Measurements from ENCODE around the gene FCRL5. TPM values are rescaled to one million over a fixed set of nuclear protein-coding genes. Genes with fewer than 3 reads are reported as not detected.

The FCRL5 gene
- total and polyA plus RNA-seq, 7 donors, result 0.01 to 0.46 (median 0.07) TPM; not detected in 2

- 67 to 83% (median 73%) methylated on average over 3 of the region's 3 CpGs for WGBS, 3 donors
- Histone ChIP-seq H3K27me3 (ENCODE audit: insufficient read depth in 3 of 3, low read length in 2 of 3) (peaks cover 0 to 2% (median 0%) of the 10 kb centered on the region in 3 donors), H3K9me3 (no peaks in the 10 kb centered on the region), H3K4me1 (no peaks in the 10 kb centered on the region), H3K36me3 (ENCODE audit: insufficient read depth in 1 of 2, low read depth in 1 of 2) (no peaks in the 10 kb centered on the region), H3K27ac (no peak overlapping the region), H3K4me3 (no peak overlapping the region)
- no peak for ATAC-seq
- no peak for TF ChIP-seq CTCF (IDR thresholded peaks at IDR 0.05)
- intact Hi-C loops (cut with DNase I), result loop anchor here (5.0 to 10.0 kb wide), 2 partner anchors 118 to 330 kb away; no protein-coding TSS in a partner anchor
- no peak for DNase-seq
Measured at GRCh38 chr1:157495285-157495684, 57.0 kb downstream of the FCRL5 start.

DNA sequence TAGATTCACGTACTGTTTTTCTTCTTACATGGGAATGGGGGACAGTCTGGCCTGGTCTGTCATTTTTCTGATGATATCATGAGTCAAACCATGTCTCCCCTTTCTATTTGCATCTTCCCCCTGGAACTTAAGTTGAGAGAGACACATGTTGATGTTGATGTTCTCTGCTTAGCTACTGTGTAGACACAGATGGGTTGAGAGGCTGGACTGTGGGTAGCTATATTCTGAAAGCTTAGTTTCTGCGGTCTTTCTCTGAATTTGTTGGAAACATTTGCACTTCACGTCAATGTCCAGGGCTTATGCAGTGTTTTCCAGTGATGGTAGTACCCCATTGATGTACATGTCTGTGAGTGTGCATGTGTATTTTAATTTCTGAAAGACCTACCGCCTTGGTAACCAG, 58.2 kb downstream of the FCRL5 start:
- H3K27me3 ChIP-seq (ENCODE audit: insufficient read depth in 3 of 3, low read length in 2 of 3), result no peaks in the 10 kb centered on the region
- no peak overlapping the region for H3K4me3 ChIP-seq
- WGBS, 3 donors, result 62 to 75% (median 73%) methylated on average over 4 of the region's 4 CpGs
- no peaks in the 10 kb centered on the region for H3K36me3 ChIP-seq (ENCODE audit: insufficient read depth in 1 of 2, low read depth in 1 of 2)
- intact Hi-C loops (cut with DNase I), result loop anchor here in 1 of 2 donors (10.0 kb wide), 1 partner anchor 329 kb away; no protein-coding TSS in a partner anchor
- no peaks in the 10 kb centered on the region for H3K4me1 ChIP-seq
- no peak for ATAC-seq
- DNase-seq, result no peak
- H3K9me3 ChIP-seq, result no peaks in the 10 kb centered on the region
- H3K27ac ChIP-seq, result no peak overlapping the region
- no peak for TF ChIP-seq CTCF (IDR thresholded peaks at IDR 0.05)

GRCh38 chr1:157490467-157491165, 61.7 kb downstream of the FCRL5 start:
- Histone ChIP-seq H3K4me3 (no peak overlapping the region), H3K36me3 (ENCODE audit: insufficient read depth in 1 of 2, low read depth in 1 of 2) (no peaks in the 10 kb centered on the region), H3K27me3 (ENCODE audit: insufficient read depth in 3 of 3, low read length in 2 of 3) (no peaks in the 10 kb centered on the region), H3K27ac (no peak overlapping the region), H3K9me3 (no peaks in the 10 kb centered on the region), H3K4me1 (no peaks in the 10 kb centered on the region)
- ATAC-seq (peak in 1 of 4 donors; percentile 19), DNase-seq (peak; percentile 35 to 59)
- intact Hi-C loops (cut with DNase I), result loop anchor here in 1 of 2 donors (2.0 to 10.0 kb wide), 2 partner anchors 122 to 326 kb away; no protein-coding TSS in a partner anchor
- TF ChIP-seq CTCF (IDR thresholded peaks at IDR 0.05), result peak; percentile 36
- WGBS, 3 donors, result 25 to 31% (median 28%) methylated on average over 14 of the region's 14 CpGs

DNA sequence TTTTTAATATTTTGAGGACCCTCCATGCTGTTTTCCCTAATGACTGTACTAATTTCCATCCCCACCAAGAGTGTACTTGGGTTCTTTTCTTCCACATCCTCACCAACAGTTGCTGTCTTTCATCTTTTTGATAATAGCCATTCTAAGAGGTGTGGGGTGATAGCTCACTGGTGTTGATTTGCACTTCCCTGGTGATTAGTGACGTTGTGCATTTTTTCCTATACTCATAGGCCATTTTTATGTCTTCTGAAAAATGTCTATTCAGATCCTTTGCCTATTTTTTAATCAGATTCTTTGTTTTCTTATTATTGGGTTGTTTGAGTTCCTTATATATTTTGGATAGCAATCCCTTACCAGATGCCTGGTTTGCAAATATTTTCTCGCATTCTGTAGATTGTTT, 64.2 kb downstream of the FCRL5 start:
- WGBS, 3 donors, result 76 to 91% (median 87%) methylated on average over 2 of the region's 2 CpGs

More for the DNA sequence above, 64.2 kb downstream of the FCRL5 start:
- no peaks in the 10 kb centered on the region for H3K4me1 ChIP-seq
- DNase-seq (no peak), ATAC-seq (no peak)
- intact Hi-C loops (cut with DNase I), result loop anchor here (5.0 kb wide), 2 partner anchors 296 to 321 kb away; no protein-coding TSS in a partner anchor
- no peak overlapping the region for H3K4me3 ChIP-seq
- no peaks in the 10 kb centered on the region for H3K9me3 ChIP-seq
- H3K36me3 ChIP-seq (ENCODE audit: insufficient read depth in 1 of 2, low read depth in 1 of 2), result no peaks in the 10 kb centered on the region
- H3K27ac ChIP-seq, result no peak overlapping the region
- no peak for TF ChIP-seq CTCF (IDR thresholded peaks at IDR 0.05)
- H3K27me3 ChIP-seq (ENCODE audit: insufficient read depth in 3 of 3, low read length in 2 of 3), result no peaks in the 10 kb centered on the region

Data from psoas muscle (tissue), 8 donors.